Muscle of leg (tissue), 11 donors: Measurements from ENCODE around the gene GP5. TPM values are rescaled to one million over a fixed set of nuclear protein-coding genes. Genes with fewer than 3 reads are reported as not detected.

Experiments
- DNase-seq: peaks from one replicate; pipeline ENCODE4 v3.0.0; 2013
- H3K27ac ChIP-seq: one replicate; pipeline ENCODE4 v1.5.1; 2013; ENCODE audit warnings: mild to moderate bottlenecking, low read length, control low read depth
- H3K27me3 ChIP-seq: one replicate; pipeline ENCODE4 v1.6.1; 2013; ENCODE audit warnings: low read length; ENCODE audit not compliant: control insufficient read depth, insufficient read depth
- H3K36me3 ChIP-seq: one replicate; pipeline ENCODE4 v1.6.1; 2013; ENCODE audit warnings: low read length; ENCODE audit not compliant: control insufficient read depth, insufficient read depth
- H3K4me1 ChIP-seq: one replicate; pipeline ENCODE4 v1.6.1; 2013; ENCODE audit warnings: low read length; ENCODE audit not compliant: control insufficient read depth, insufficient read depth
- H3K4me3 ChIP-seq: one replicate; pipeline ENCODE4 v1.5.1; 2013; ENCODE audit warnings: low read length, control low read depth
- H3K9me3 ChIP-seq: replicated peaks from 2 replicates; pipeline ENCODE4 v1.6.1; 2013; ENCODE audit warnings: low read depth, low read length; ENCODE audit not compliant: control insufficient read depth
- WGBS: methylation state at CpG from one replicate; pipeline ENCODE4 v1.1.5; 2013; ENCODE audit warnings: missing lambda C conversion rate; ENCODE audit not compliant: insufficient coverage; 5-methylcytosine and 5-hydroxymethylcytosine counted together
- polyA plus RNA-seq, 8 donors: library from polyadenylated mRNA; unstranded; fragments of 120-200 nt; gene quantifications; one replicate each; pipeline versions ENCODE4 v1.2.1 to v1.2.3, GENCODE V29; 2013; ENCODE audit warnings: inconsistent platforms in 1 of 8, low replicate concordance in 1 of 8; ENCODE audit not compliant: insufficient read length in 8 of 8, insufficient read depth in 1 of 8
- total RNA-seq: library from RNA; stranded (reverse); fragments of 120-200 nt; gene quantifications from one replicate; pipeline ENCODE4 v1.2.4, GENCODE V29; 2013

Gene GP5
- total and polyA plus RNA-seq, 9 donors, result 0.07 to 0.52 (median 0.25) TPM

DNA sequence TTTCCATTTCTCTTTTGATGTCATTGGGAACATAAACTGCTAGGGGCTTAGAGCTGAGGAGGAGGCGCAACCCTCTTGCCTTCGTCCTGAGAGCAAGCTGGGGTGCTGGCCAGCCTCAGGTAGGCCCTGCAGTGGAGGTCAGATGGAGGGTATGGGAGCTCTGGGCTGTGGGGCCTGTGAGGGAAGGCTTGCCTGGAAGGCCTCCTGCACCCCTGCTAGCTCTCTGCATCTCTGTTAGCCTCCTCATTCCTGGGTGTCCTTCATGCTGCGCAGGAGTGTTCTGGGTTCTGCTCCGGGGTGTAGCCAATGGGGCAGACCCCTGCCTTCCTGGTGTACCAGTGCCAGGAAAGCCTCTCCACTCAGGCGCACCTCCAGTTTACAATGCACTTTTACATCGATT lies 11.8 kb downstream of the GP5 start:
- H3K9me3 ChIP-seq, result peaks cover 3% of the 10 kb centered on the region
- H3K4me1 ChIP-seq, result no peaks in the 10 kb centered on the region
- 80% methylated on average over 1 of the region's 6 CpGs for WGBS
- no peak for DNase-seq
- H3K4me3 ChIP-seq, result no peak overlapping the region
- peaks cover 9% of the 10 kb centered on the region for H3K27me3 ChIP-seq
- no peak overlapping the region for H3K27ac ChIP-seq
- no peaks in the 10 kb centered on the region for H3K36me3 ChIP-seq

DNA sequence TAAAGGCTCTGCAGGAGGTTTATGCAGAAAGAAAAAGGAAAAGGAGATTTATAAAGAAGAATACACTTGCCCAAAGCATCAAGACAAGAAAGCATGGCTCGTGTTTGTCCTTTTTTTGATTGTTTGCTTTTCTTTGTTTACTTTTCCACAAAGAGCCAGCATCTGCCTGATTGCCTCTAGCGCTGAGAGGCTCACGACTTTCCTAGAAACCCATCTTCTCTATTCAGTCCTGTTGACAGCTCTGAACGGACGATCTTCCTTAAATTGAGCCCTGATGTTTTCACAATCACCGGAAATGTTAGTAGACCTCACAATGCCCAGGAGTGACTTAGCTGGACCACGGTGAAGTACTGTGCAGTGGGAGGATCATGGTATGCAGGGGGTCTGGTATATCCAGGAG lies 12.4 kb downstream of the GP5 start:
- Histone ChIP-seq H3K9me3 (peaks cover 3% of the 10 kb centered on the region), H3K27ac (no peak overlapping the region), H3K4me1 (no peaks in the 10 kb centered on the region), H3K36me3 (no peaks in the 10 kb centered on the region), H3K4me3 (no peak overlapping the region), H3K27me3 (peaks cover 9% of the 10 kb centered on the region)
- no peak for DNase-seq
- WGBS, result 56% methylated on average over 6 of the region's 7 CpGs

DNA sequence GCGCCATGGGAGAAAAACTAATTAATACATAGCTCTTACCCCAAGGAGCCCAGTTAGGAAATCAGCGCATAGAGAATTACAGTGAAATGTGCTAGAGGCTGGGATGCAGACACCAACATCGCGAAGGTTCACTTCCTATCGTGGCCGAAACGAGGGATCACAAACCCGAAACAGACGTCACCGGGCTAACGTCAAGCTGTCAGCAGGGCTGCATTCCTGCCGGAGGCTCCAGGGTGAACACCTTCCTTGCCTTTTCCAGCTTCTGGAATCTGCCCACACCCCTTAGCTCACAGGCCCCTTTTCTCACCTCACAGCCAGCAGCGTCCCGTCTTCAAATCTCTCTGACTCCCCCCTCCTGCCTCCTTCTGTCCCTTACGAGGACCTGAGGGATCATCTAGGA lies 13.0 kb downstream of the GP5 start:
- H3K27ac ChIP-seq, result no peak overlapping the region
- H3K36me3 ChIP-seq, result no peaks in the 10 kb centered on the region
- 61% methylated on average over 14 of the region's 15 CpGs for WGBS

DNA sequence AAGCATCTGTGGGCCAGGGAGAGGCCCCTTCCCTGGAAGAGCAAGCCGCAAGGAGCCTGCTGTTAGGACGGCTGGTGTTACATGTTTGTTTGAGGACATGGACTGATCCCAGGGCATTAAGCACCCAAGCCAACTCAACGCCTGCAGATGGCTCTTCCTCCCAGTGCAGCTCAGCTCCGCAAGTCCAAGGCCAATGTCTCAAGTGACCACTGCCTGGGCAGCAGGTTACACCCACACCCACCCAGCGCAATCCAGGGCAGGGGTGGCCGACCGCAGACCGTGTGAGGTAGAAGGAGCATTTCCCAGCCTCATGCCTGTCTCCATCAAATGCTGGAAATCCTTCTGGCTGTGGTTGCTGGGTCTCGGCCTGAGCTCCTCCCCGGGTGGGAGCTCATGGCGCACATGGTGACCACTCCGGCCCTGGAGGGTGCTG lies 14.5 kb downstream of the GP5 start:
- H3K27me3 ChIP-seq, result peaks cover 19% of the 10 kb centered on the region

More for the DNA sequence above, 13.0 kb downstream of the GP5 start:
- Histone ChIP-seq H3K27me3 (peaks cover 13% of the 10 kb centered on the region), H3K4me1 (no peaks in the 10 kb centered on the region), H3K9me3 (peaks cover 3% of the 10 kb centered on the region), H3K4me3 (no peak overlapping the region)
- no peak for DNase-seq

GRCh38 chr3:194384156-194384555 lies 14.9 kb downstream of the GP5 start:
- no peaks in the 10 kb centered on the region for H3K9me3 ChIP-seq
- H3K27me3 ChIP-seq, result peaks cover 18% of the 10 kb centered on the region
- no peaks in the 10 kb centered on the region for H3K4me1 ChIP-seq
- no peaks in the 10 kb centered on the region for H3K36me3 ChIP-seq
- WGBS, result 58% methylated on average over 4 of the region's 6 CpGs
- H3K27ac ChIP-seq, result no peak overlapping the region
- H3K4me3 ChIP-seq, result no peak overlapping the region
- no peak for DNase-seq

More for the DNA sequence above, 14.5 kb downstream of the GP5 start:
- WGBS, result 88% methylated on average over 11 of the region's 12 CpGs
- no peaks in the 10 kb centered on the region for H3K9me3 ChIP-seq
- no peak overlapping the region for H3K4me3 ChIP-seq
- no peak overlapping the region for H3K27ac ChIP-seq
- H3K36me3 ChIP-seq, result no peaks in the 10 kb centered on the region
- H3K4me1 ChIP-seq, result no peaks in the 10 kb centered on the region
- no peak for DNase-seq

GRCh38 chr3:194383276-194383940 lies 15.7 kb downstream of the GP5 start:
- Histone ChIP-seq H3K4me3 (no peak overlapping the region), H3K4me1 (no peaks in the 10 kb centered on the region), H3K27ac (no peak overlapping the region), H3K27me3 (peaks cover 23% of the 10 kb centered on the region), H3K9me3 (no peaks in the 10 kb centered on the region), H3K36me3 (no peaks in the 10 kb centered on the region)
- no peak for DNase-seq
- WGBS, result 81% methylated on average over 10 of the region's 14 CpGs

GRCh38 chr3:194382892-194383223 lies 16.2 kb downstream of the GP5 start:
- whole genome bisulfite sequencing, result 73% methylated on average over 3 of the region's 9 CpGs
- no peaks in the 10 kb centered on the region for H3K9me3 ChIP-seq
- no peaks in the 10 kb centered on the region for H3K36me3 ChIP-seq
- no peak for DNase-seq
- H3K4me1 ChIP-seq, result no peaks in the 10 kb centered on the region
- peaks cover 24% of the 10 kb centered on the region for H3K27me3 ChIP-seq
- H3K27ac ChIP-seq, result no peak overlapping the region
- H3K4me3 ChIP-seq, result no peak overlapping the region

DNA sequence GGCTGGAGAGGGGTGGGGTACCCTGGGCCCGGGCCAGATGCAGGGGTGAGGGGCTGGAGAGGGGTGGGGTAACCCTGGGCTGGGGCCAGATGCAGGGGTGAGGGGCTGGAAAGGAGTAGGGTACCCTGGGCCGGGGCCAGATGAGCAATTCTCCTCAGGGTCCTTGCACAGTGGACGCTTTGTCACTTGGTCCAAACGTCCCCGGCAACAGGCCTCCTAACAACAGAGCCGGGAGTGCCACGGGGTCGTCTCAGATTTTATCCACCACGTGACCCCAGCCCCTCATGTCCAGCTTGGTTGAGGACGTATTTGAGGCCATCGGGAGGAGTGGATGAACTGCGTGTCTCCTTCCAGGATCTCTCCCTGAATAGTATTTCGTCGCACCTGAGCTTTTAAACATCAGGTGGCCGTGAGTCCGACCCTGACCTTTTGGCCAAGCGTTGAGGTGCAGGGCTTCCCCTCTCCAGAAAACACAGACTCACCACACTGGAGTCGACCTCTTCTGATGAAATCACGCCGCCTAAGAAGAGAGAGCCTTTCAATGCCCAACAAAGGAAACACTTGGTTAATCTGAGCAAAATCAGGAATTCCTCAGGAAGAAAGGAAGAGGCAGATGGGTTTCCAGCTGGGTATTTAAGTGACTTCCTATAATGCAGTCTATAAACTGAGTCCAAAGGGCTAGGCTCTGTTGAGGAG lies 16.7 kb downstream of the GP5 start:
- H3K4me3 ChIP-seq, result no peak overlapping the region
- DNase-seq, result no peak
- no peaks in the 10 kb centered on the region for H3K4me1 ChIP-seq
- H3K9me3 ChIP-seq, result no peaks in the 10 kb centered on the region
- no peaks in the 10 kb centered on the region for H3K36me3 ChIP-seq
- peaks cover 24% of the 10 kb centered on the region for H3K27me3 ChIP-seq
- no peak overlapping the region for H3K27ac ChIP-seq
- 77% methylated on average over 17 of the region's 20 CpGs for WGBS

GRCh38 chr3:194381460-194381875 lies 17.6 kb downstream of the GP5 start:
- H3K27me3 ChIP-seq, result peaks cover 24% of the 10 kb centered on the region

DNA sequence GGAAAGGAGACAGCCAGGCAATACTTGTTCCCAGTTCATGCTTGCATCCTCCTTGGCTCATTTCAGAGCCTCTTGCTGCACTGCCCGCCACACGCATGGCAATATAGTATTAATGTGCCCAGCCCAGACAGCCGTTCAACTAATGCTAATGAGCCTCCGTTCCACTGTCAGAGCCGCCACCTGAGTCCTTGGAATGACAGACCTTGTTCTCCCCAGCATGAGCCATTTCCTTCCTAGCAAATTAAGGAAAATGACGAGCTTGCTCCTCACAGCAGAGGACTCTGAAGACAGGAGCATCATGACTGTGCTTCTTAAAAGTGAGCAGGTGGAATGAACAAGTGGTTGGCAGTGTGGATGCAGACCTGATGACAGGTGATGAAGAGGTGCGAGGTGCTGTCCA lies 18.7 kb downstream of the GP5 start:
- peaks cover 3% of the 10 kb centered on the region for H3K4me1 ChIP-seq
- DNase-seq, result no peak
- no peaks in the 10 kb centered on the region for H3K36me3 ChIP-seq
- no peak overlapping the region for H3K27ac ChIP-seq
- peaks cover 29% of the 10 kb centered on the region for H3K27me3 ChIP-seq
- WGBS, result 78% methylated on average over 7 of the region's 7 CpGs
- H3K4me3 ChIP-seq, result no peak overlapping the region
- H3K9me3 ChIP-seq, result no peaks in the 10 kb centered on the region

More at GRCh38 chr3:194381460-194381875, 17.6 kb downstream of the GP5 start:
- H3K4me1 ChIP-seq, result no peaks in the 10 kb centered on the region
- H3K4me3 ChIP-seq, result no peak overlapping the region
- no peaks in the 10 kb centered on the region for H3K36me3 ChIP-seq
- H3K9me3 ChIP-seq, result no peaks in the 10 kb centered on the region
- no peak overlapping the region for H3K27ac ChIP-seq
- no peak for DNase-seq
- 52% methylated on average over 17 of the region's 17 CpGs for WGBS
